AG04449 (cell line): ENCODE results near the gene MRPL9.
"Not testable (repeated sequence)": the region's sequence is repeated elsewhere in the genome, so short reads cannot be mapped to it uniquely, and the experiment has no call there.

Source experiments
- CTCF ChIA-PET: fragments of 350-600 bp; formaldehyde crosslinking; extraction: SDS; loops from one replicate; lab custom pipeline; 2021; ENCODE audit warnings: antibody characterized with exemption; lab: Yijun Ruan, JAX
- POLR2A ChIA-PET: fragments of 400-600, 350-600 bp; formaldehyde crosslinking; extraction: SDS; loops from one replicate; lab custom pipeline; 2020; ENCODE audit warnings: antibody characterized with exemption, inconsistent platforms; lab: Yijun Ruan, JAX
- DNase-seq: peaks from one replicate; pipeline ENCODE4 v3.0.0-alpha.2; 2010; ENCODE audit warnings: low read depth, low spot score
- H3K4me3 ChIP-seq: 2 replicates; pipeline ENCODE4 v1.5.1; 2011; ENCODE audit warnings: low read depth, mild to moderate bottlenecking, control low read depth, low read length
- TF ChIP-seq, protein P1 (sequence below): IDR thresholded peaks from one replicate; pipeline ENCODE4 v1.5.1; 2011; ENCODE audit warnings: mild to moderate bottlenecking, moderate library complexity, low read length, control low read depth, inconsistent platforms; ENCODE audit not compliant: insufficient read depth; ENCODE audit errors: missing control alignments

MRPL9 gene

DNA sequence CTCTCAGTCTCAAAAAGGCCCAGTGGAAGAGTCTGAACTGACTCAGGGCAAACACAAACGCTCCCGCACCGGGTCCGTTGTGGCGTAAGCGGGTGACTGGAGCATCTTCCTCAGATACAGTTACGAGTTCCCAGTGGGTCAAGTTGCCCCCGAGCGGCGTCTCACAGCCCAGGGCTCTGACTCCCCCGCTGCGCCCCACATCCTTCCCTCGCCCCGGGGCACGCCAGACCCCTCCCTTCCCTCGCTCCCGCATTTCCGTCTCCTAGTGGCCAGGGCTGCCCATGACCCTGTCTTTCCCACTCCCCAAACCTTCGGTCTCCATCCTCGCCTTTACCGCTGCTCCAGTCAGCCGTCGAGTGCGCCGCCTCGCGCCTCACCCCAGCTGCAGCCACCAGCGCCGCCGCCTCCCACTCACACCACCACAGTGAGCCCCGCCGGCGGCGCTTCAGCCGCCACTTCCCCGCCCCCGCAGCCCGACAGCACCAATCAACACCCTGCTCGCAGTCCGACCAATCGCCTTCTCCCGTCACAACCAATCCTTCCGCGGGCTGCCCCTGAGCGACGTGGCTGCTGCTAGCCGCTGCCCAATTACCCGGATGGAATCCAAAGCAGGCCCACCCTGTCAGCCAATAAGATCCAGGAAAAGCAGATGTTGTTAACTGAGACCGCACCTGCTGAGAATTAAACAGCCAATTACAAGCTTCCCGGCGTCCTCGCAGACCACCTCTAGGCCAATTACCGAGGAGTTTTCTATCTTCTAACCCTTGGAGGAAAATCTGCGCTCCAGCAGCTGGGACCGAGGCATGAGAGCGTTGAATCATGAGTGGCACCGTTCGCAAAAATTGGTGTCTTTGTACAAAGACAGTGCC lies 27.0 kb upstream of the MRPL9 start, which contains the start of gene TDRKH:
Gene TDRKH, minus strand, starts transcription at position 430 of the 869 bp plus-strand sequence. CDS start 7,478 bp downstream, outside the sequence.
- TF ChIP-seq, protein P1, sequence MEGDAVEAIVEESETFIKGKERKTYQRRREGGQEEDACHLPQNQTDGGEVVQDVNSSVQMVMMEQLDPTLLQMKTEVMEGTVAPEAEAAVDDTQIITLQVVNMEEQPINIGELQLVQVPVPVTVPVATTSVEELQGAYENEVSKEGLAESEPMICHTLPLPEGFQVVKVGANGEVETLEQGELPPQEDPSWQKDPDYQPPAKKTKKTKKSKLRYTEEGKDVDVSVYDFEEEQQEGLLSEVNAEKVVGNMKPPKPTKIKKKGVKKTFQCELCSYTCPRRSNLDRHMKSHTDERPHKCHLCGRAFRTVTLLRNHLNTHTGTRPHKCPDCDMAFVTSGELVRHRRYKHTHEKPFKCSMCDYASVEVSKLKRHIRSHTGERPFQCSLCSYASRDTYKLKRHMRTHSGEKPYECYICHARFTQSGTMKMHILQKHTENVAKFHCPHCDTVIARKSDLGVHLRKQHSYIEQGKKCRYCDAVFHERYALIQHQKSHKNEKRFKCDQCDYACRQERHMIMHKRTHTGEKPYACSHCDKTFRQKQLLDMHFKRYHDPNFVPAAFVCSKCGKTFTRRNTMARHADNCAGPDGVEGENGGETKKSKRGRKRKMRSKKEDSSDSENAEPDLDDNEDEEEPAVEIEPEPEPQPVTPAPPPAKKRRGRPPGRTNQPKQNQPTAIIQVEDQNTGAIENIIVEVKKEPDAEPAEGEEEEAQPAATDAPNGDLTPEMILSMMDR = peak; percentile 21
- ChIA-PET CTCF (interaction anchor here (1.0 to 2.4 kb wide), 4 partner anchors 8 to 15 kb away, joined by 3 to 9 read pairs (median 6); no protein-coding TSS in a partner anchor), POLR2A (no interaction called here)
- peak within 1 kb of the TSS; percentile 72 for H3K4me3 ChIP-seq
- peak; percentile 97 for DNase-seq

DNA sequence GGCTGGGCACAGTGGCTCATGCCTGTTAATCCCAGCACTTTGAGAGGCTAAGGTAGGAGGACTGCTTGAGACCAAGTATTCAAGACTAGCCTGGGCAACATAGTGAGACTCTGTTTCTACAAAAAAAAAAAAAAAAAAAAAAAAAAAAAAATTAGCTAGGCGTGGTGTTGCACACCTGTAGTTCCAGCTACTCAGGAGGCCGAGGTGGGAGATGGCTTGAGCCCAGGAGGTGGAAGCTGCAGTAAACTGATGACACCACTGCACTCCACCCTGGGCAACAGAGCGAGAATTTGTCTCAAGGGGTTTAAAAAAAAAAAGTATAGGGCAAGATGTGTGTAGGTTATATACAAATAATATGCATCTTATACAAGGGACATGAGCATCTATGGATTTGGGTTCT lies 24.4 kb upstream of the MRPL9 start:
- ChIA-PET CTCF (no interaction called here), POLR2A (interaction anchor here (0.6 kb wide), 1 partner anchor 35 kb away, joined by 5 read pairs; no protein-coding TSS in a partner anchor)
- TF ChIP-seq, protein P1 = no peak
- no peak for DNase-seq
- H3K4me3 ChIP-seq = no peak overlapping the region

DNA sequence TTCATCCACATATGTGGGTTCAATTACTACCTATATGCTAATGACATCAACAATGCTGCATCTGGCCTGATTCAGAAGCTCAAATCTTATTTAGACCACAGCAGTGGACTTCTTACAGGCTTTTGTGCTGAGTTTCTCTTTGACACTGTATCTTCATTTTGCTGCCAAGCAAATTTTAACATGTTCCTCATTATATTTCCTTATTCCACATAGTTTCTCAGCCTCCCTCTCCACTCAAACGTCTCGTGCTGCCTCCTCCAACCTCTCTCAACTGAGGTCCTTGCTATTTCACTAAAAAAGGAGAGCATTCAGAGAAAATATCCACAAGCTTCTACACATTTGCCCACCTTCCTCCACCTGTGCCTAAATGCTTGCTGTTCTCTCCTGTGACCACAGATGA lies 20.5 kb upstream of the MRPL9 start:
- DNase-seq = no peak
- CTCF ChIA-PET = no interaction called here
- H3K4me3 ChIP-seq = no peak overlapping the region
- TF ChIP-seq, protein P1 = no peak
- POLR2A ChIA-PET = no interaction called here

DNA sequence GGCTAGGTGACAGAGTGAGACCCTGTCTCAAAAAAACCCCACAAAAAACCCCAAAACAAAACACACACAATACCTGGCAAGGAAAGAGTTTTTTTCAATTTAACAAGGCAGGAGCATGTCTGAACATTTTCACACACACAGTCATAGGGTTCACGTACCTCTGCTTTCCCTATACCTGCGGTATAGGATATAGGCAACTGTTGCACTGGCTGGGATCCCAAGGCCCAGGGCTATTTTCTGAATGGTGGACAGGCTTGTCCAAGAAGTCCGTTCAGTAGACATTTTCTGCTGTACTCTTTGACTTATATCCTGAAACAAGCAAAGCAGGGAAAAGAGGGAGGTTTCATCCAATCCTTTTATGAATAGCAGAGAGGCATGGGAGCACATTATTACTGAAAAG lies 19.4 kb upstream of the MRPL9 start:
- TF ChIP-seq, protein P1 = no peak
- no peak for DNase-seq
- ChIA-PET POLR2A (no interaction called here), CTCF (no interaction called here)
- H3K4me3 ChIP-seq = no peak overlapping the region

DNA sequence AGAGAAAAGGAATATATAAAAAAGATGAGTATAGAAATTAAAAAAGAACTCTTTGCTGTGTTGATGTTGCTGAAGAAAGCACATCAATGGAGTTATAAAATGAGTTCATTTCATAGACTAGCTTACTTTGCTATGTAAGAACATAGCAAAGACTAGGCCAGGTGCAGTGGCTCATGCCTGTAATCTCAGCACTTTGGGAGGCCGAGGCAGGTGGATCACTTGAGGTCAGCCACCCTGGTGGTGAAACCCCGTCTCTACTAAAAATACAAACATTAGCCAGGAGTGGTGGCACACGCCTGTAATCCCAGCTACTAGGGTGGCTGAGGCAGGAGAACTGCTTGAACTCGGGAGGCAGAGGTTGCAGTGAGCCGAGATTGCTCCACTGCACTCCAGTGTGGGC lies 18.7 kb upstream of the MRPL9 start:
- DNase-seq, H3K4me3 ChIP-seq, POLR2A ChIA-PET, CTCF ChIA-PET: not testable (repeated sequence)

DNA sequence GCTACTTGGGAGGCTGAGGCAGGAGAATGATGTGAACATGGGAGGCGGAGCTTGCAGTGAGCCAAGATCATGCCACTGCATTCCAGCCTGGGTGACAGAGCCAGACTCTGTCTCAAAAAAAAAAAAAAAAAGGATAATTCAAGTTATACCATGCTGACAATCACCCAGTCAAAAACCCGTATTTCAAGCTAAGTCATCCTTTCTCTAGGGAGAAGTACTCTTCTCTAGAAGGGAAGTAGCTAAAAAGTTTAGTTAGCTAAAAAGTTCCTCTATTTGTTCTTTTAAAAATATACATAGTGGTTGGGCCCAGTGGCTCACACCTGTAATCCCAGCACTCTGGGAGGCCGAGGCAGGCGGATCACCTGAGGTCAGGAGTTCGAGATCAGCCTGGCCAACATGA lies 17.4 kb upstream of the MRPL9 start:
- DNase-seq, POLR2A ChIA-PET, H3K4me3 ChIP-seq: not testable (repeated sequence)
- CTCF ChIA-PET = interaction anchor here (1.3 kb wide), 1 partner anchor 10 kb away, joined by 6 read pairs; the partner anchor contains the start of gene TDRKH

DNA sequence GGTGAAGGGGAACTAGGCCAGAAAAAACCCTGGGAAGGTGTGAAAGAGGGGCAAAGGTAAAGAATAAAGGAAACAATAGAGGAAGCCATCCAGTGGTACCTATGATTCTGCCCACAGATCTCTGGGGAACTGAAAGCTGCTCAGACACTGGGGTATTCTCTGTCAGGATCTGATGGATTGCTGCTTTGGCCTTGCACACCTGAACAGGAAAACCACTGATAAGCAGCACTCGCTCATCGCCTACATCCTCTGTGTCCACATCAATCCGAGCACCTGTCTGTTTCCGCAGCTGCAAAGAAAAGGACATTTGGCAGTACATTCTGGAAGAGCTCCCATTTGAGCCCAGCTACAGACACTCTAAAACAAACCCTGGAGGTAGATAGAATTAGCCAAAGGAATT lies 16.6 kb upstream of the MRPL9 start:
- TF ChIP-seq, protein P1 = no peak
- DNase-seq = no peak
- ChIA-PET POLR2A (no interaction called here), CTCF (interaction anchor here (1.1 to 1.3 kb wide), 2 partner anchors 10 to 17 kb away, joined by 4 to 6 read pairs; partner anchors contain the start of genes MRPL9 and TDRKH)
- no peak overlapping the region for H3K4me3 ChIP-seq
